WTC11 (cell line): ENCODE data around the gene MCRS1. TPM values are rescaled to one million over a fixed set of nuclear protein-coding genes. Genes with fewer than 3 reads are reported as not detected.

Source experiments
- ATAC-seq: fragments of 200-7000 bp; cut with Tn5 transposase; 2 replicates; pipeline ENCODE4 v1.10.0; 2021; ENCODE audit warnings: mild to moderate bottlenecking, moderate library complexity
- CTCF ChIA-PET: fragments of 300-600 bp; sonication (Branson Sonifier 250); formaldehyde crosslinking; loops from one replicate; lab custom pipeline; 2021; ENCODE audit warnings: antibody characterized with exemption; lab: Charles Lee
- POLR2A ChIA-PET: fragments of 350-600 bp; sonication (Branson Sonifier 250); formaldehyde crosslinking; loops from one replicate; lab custom pipeline; 2021; ENCODE audit warnings: antibody characterized with exemption; lab: Charles Lee
- DNase-seq: peaks from one replicate; pipeline ENCODE4 v3.0.0; 2021; ENCODE audit warnings: low spot score
- H3K27ac Mint-ChIP-seq: 2 replicates; pipeline ENCODE4 v1.8.0; 2021; ENCODE audit warnings: mixed read lengths
- H3K27me3 Mint-ChIP-seq: 2 replicates; pipeline ENCODE4 v1.8.0; 2021; ENCODE audit warnings: low read depth, mild to moderate bottlenecking, moderate library complexity, mixed read lengths
- H3K36me3 Mint-ChIP-seq: 2 replicates; pipeline ENCODE4 v1.8.0; 2021; ENCODE audit warnings: mixed read lengths
- H3K4me1 Mint-ChIP-seq: 2 replicates; pipeline ENCODE4 v1.8.0; 2022; ENCODE audit warnings: mixed read lengths
- H3K4me3 Mint-ChIP-seq: 2 replicates; pipeline ENCODE4 v1.8.0; 2021; ENCODE audit warnings: mild to moderate bottlenecking, moderate library complexity, mixed read lengths
- H3K9me3 Mint-ChIP-seq: 2 replicates; pipeline ENCODE4 v1.8.0; 2021; ENCODE audit warnings: mixed read lengths
- ELF4 ChIP-seq: sonication (generic); formaldehyde crosslinking; IDR thresholded peaks from 2 replicates; pipeline ENCODE4 v1.8.1; 2022; ENCODE audit warnings: low read depth, mild to moderate bottlenecking, moderate library complexity, missing genetic modification reagents
- ESRRA ChIP-seq: sonication (generic); formaldehyde crosslinking; IDR thresholded peaks from 2 replicates; pipeline ENCODE4 v1.8.1; 2022; ENCODE audit warnings: mild to moderate bottlenecking, missing genetic modification reagents, borderline replicate concordance
- FOXP1 ChIP-seq: sonication (generic); formaldehyde crosslinking; IDR thresholded peaks from 2 replicates; pipeline ENCODE4 v1.8.0; 2022; ENCODE audit warnings: missing genetic modification reagents, mild to moderate bottlenecking, moderate library complexity, borderline replicate concordance
- HMGA2 ChIP-seq: fragments of 250-450 bp; sonication (Bioruptor Pico); IDR thresholded peaks from 2 replicates; pipeline ENCODE4 v1.4.0; 2021; ENCODE audit warnings: mild to moderate bottlenecking, moderate library complexity
- NFE2L1 ChIP-seq: sonication (generic); formaldehyde crosslinking; IDR thresholded peaks from 2 replicates; pipeline ENCODE4 v1.8.1; 2023; ENCODE audit warnings: missing genetic modification reagents
- NR3C1 ChIP-seq: sonication (generic); formaldehyde crosslinking; conservative IDR thresholded peaks from 2 replicates; pipeline ENCODE4 v1.8.1; 2023; ENCODE audit warnings: low read depth, mild to moderate bottlenecking, missing genetic modification reagents
- OVOL2 ChIP-seq: fragments of 250-450 bp; sonication (Bioruptor Pico); IDR thresholded peaks from 2 replicates; pipeline ENCODE4 v1.9.0; 2021; ENCODE audit warnings: mild to moderate bottlenecking, borderline replicate concordance
- SMAD3 ChIP-seq: sonication (generic); formaldehyde crosslinking; IDR thresholded peaks from 2 replicates; pipeline ENCODE4 v1.8.0; 2022; ENCODE audit warnings: missing genetic modification reagents, mild to moderate bottlenecking, borderline replicate concordance
- TEAD1 ChIP-seq: sonication (generic); formaldehyde crosslinking; IDR thresholded peaks from 2 replicates; pipeline ENCODE4 v1.8.0; 2022; ENCODE audit warnings: mild to moderate bottlenecking, missing genetic modification reagents
- ZNF121 ChIP-seq: sonication (generic); formaldehyde crosslinking; IDR thresholded peaks from 2 replicates; pipeline ENCODE4 v1.8.0; 2023; ENCODE audit warnings: missing genetic modification reagents
- ZNF263 ChIP-seq: sonication (generic); formaldehyde crosslinking; IDR thresholded peaks from 2 replicates; pipeline ENCODE4 v1.8.1; 2022; ENCODE audit warnings: low read depth, mild to moderate bottlenecking, moderate library complexity, missing genetic modification reagents
- total RNA-seq: library from RNA; stranded (reverse); gene quantifications from 3 replicates; pipeline ENCODE4 v1.2.3, GENCODE V29; 2021
- TF ChIP-seq, protein P1 (sequence below): fragments of 250-450 bp; sonication (Bioruptor Pico); conservative IDR thresholded peaks from 2 replicates; pipeline ENCODE4 v1.9.0; 2021; ENCODE audit warnings: mild to moderate bottlenecking
- TF ChIP-seq, protein P2 (sequence below): fragments of 250-450 bp; sonication (Bioruptor Pico); IDR thresholded peaks from 2 replicates; pipeline ENCODE4 v2.1.2; 2022; ENCODE audit warnings: mild to moderate bottlenecking, moderate library complexity
- TF ChIP-seq, protein P3 (sequence below): sonication (generic); formaldehyde crosslinking; IDR thresholded peaks from 2 replicates; pipeline ENCODE4 v1.8.1; 2023; ENCODE audit warnings: mild to moderate bottlenecking, missing genetic modification reagents, borderline replicate concordance
- TF ChIP-seq, protein P4 (sequence below): fragments of 250-450 bp; sonication (Bioruptor Pico); IDR thresholded peaks from 2 replicates; pipeline ENCODE4 v1.8.0; 2021; ENCODE audit warnings: mild to moderate bottlenecking

Gene MCRS1
- total RNA-seq, 1 experiment from 2014 or later, result 105 TPM

DNA sequence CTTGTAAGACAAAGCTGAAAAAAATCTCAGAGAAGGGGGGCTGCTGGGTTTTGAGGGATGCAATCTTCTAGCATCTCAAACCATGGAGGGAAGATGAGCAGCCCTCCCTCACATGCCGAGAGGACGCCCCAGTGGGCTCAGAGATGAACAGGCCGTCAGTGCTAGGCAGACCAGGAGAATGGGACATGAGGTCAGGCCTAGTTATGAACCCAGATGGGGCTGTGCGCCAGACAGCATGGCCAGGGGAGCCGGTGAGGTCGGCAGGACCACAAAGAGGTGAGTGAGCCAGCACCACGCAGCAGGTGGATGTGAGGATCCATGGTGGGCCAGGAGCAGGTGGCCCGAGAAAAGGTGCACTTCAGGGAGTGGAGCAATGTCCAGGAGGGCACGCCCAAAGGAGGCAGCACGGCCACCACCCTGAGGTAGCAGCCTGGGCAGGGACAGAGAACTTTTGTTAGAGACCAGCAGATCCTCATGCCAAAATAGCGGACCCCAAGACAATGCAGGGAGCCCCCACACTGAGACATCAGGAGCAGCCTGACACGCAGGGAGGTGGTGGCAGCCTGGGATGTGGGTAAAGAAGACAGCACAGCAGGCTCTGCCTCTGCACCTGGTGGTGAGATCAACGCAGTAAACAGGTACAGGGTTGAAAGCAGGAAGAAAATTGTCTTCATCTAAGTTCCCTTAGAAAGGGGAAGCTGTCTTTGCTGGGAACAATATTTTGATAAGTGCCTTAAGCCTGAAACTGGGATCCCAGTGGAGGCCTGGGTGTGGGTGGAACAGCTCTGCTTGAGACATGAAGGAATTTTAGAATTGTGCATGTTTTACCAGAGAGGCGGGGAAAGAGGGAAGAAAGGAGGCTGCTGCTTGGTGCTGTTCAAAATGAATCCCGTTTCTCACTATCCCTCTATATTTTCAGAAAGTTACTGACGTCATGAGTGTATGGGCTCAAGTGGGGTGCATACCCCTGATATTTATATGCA is 17.8 kb upstream of the MCRS1 start:
- no peak for ATAC-seq
- Mint-ChIP-seq H3K4me3 (no peak overlapping the region), H3K27ac (peak overlapping the region; percentile 58; the same call in 1 of the 2 replicates), H3K9me3 (no peaks in the 10 kb centered on the region), H3K4me1 (peaks cover 2% of the 10 kb centered on the region; the same call in 1 of the 2 replicates), H3K36me3 (peaks cover 2% of the 10 kb centered on the region; the same call in 1 of the 2 replicates), H3K27me3 (no peaks in the 10 kb centered on the region)
- ChIA-PET CTCF (interaction anchor here (3.5 kb wide), 1 partner anchor 38 kb away, joined by 11 read pairs; the partner anchor contains the start of gene PRPF40B), POLR2A (no interaction called here)
- TF ChIP-seq SMAD3 (CRISPR knock-in tag) (no peak), NFE2L1 (CRISPR knock-in tag) (no peak), TEAD1 (CRISPR knock-in tag) (no peak), ZNF263 (CRISPR knock-in tag) (no peak), ELF4 (CRISPR knock-in tag) (no peak), HMGA2 (no peak), OVOL2 (no peak), ZNF121 (CRISPR knock-in tag) (no peak)
- TF ChIP-seq, protein P1, sequence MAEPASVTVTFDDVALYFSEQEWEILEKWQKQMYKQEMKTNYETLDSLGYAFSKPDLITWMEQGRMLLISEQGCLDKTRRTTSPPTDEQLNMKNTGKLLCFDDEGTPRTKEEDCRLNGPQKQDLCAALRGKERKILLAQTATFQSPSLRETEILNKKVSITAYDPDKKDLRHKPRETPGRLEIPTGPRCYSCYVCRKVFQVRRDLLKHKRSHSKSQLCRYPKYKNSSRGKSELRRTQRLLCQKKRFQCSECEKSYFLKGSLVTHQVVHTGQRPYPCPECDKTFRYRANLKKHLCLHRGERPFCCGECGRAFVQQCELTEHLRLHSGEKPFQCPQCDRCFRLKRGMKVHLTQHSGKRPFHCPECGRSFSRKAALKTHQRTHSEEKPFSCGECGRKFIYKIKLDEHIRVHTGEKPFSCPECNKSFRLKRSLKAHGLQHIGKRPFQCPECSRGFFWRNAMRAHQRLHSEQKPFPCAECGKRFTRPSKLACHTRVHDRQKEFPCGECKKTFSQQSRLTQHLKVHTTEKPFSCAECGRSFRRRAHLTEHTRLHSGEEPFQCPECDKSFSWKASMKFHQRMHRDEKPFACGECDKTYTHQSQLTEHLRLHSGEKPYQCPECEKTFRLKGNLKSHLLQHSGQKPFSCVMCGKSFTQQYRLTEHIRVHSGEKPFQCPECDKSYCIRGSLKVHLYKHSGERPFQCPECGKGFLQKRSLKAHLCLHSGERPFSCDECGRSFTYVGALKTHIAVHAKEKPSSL (CRISPR knock-in tag), result no peak
- TF ChIP-seq, protein P2, sequence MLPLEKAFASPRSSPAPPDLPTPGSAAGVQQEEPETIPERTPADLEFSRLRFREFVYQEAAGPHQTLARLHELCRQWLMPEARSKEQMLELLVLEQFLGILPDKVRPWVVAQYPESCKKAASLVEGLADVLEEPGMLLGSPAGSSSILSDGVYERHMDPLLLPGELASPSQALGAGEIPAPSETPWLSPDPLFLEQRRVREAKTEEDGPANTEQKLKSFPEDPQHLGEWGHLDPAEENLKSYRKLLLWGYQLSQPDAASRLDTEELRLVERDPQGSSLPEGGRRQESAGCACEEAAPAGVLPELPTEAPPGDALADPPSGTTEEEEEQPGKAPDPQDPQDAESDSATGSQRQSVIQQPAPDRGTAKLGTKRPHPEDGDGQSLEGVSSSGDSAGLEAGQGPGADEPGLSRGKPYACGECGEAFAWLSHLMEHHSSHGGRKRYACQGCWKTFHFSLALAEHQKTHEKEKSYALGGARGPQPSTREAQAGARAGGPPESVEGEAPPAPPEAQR (CRISPR knock-in tag), result no peak
- TF ChIP-seq, protein P3, sequence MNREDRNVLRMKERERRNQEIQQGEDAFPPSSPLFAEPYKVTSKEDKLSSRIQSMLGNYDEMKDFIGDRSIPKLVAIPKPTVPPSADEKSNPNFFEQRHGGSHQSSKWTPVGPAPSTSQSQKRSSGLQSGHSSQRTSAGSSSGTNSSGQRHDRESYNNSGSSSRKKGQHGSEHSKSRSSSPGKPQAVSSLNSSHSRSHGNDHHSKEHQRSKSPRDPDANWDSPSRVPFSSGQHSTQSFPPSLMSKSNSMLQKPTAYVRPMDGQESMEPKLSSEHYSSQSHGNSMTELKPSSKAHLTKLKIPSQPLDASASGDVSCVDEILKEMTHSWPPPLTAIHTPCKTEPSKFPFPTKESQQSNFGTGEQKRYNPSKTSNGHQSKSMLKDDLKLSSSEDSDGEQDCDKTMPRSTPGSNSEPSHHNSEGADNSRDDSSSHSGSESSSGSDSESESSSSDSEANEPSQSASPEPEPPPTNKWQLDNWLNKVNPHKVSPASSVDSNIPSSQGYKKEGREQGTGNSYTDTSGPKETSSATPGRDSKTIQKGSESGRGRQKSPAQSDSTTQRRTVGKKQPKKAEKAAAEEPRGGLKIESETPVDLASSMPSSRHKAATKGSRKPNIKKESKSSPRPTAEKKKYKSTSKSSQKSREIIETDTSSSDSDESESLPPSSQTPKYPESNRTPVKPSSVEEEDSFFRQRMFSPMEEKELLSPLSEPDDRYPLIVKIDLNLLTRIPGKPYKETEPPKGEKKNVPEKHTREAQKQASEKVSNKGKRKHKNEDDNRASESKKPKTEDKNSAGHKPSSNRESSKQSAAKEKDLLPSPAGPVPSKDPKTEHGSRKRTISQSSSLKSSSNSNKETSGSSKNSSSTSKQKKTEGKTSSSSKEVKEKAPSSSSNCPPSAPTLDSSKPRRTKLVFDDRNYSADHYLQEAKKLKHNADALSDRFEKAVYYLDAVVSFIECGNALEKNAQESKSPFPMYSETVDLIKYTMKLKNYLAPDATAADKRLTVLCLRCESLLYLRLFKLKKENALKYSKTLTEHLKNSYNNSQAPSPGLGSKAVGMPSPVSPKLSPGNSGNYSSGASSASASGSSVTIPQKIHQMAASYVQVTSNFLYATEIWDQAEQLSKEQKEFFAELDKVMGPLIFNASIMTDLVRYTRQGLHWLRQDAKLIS (CRISPR knock-in tag), result no peak
- DNase-seq, result no peak

DNA sequence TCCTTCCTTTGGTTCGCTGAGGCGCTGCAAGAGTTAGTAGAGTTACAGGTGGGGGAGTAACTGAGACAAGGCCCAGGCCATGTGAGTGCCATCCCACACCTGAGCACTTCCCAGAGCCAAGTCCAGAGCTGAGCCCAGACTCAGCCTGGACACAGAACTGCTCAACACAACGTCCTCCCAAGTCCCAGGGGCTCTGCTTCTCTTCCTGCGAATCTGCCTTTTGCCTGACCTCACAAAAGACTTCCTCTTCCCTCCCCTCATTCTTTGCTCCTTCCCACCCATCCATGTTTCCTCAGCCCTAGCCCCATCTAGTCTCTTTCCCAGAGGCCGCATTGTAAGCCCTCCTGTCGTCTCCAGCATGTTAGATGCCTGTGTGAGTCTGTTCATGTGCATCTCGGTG is 16.6 kb upstream of the MCRS1 start:
- Mint-ChIP-seq H3K4me3 (no peak overlapping the region), H3K27ac (peak overlapping the region; percentile 6; the same call in 1 of the 2 replicates), H3K27me3 (no peaks in the 10 kb centered on the region), H3K9me3 (no peaks in the 10 kb centered on the region), H3K36me3 (no peaks in the 10 kb centered on the region; the same call in 1 of the 2 replicates), H3K4me1 (peaks cover 8% of the 10 kb centered on the region)
- DNase-seq (no peak), ATAC-seq (no peak)
- POLR2A ChIA-PET, result no interaction called here
- TF ChIP-seq, protein P4, sequence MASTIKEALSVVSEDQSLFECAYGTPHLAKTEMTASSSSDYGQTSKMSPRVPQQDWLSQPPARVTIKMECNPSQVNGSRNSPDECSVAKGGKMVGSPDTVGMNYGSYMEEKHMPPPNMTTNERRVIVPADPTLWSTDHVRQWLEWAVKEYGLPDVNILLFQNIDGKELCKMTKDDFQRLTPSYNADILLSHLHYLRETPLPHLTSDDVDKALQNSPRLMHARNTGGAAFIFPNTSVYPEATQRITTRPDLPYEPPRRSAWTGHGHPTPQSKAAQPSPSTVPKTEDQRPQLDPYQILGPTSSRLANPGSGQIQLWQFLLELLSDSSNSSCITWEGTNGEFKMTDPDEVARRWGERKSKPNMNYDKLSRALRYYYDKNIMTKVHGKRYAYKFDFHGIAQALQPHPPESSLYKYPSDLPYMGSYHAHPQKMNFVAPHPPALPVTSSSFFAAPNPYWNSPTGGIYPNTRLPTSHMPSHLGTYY (CRISPR knock-in tag), result no peak
- TF ChIP-seq NR3C1 (CRISPR knock-in tag), result no peak
- no peak for TF ChIP-seq FOXP1
- TF ChIP-seq ESRRA (CRISPR knock-in tag), result no peak
- CTCF ChIA-PET, result interaction anchor here (0.9 to 3.5 kb wide), 3 partner anchors 31 to 288 kb away, joined by 3 to 11 read pairs (median 9); partner anchors contain the start of gene PRPF40B
